GM20000 (cell line): ENCODE data around the gene HIPK3.

Experiments
- DNase-seq: peaks from one replicate; pipeline ENCODE4 v3.0.0; 2012; ENCODE audit warnings: low spot score
- TF ChIP-seq, protein P1 (sequence below): IDR thresholded peaks from 2 replicates; pipeline ENCODE4 v1.5.1; 2012; ENCODE audit warnings: mild to moderate bottlenecking, control low read depth; ENCODE audit errors: extremely low read depth, missing control alignments

HIPK3 gene

DNA sequence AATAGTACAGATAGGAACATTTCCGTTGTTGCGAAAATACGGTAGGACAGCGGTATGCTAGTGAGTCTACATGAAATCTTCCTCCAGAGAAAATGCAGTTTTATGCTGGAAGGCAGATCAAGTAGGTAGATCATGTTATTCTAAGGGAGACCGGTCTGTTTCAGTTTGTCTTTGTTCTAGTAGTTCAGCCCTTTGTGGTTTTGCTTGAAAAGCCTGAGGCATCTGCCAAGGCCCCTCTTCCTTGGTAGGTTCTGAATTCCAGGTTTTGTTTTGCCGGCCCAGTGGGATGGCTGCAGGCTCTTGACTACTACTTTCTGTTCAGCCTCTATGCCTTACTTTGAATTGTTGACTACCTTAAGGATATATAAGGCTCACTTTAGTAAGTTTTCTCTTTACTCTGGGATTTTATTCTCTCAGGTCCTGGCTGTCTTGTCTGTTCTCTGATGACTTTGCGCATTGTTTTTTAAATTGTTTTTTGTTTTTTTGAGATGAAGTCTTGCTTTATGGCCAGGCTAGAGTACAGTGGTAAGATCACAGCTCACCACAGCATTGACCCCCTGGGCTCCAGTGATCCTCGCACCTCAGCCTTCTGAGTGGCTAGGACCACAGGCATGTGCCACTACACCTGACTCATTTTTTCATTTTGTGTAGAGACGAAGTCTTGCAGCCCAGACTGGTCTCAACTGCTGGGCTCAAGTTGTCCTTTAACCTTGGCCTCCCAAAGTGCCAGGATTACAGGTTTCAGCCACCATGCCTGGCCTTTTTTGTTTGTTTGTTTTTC is 53.7 kb downstream of the HIPK3 start:
- TF ChIP-seq, protein P1, sequence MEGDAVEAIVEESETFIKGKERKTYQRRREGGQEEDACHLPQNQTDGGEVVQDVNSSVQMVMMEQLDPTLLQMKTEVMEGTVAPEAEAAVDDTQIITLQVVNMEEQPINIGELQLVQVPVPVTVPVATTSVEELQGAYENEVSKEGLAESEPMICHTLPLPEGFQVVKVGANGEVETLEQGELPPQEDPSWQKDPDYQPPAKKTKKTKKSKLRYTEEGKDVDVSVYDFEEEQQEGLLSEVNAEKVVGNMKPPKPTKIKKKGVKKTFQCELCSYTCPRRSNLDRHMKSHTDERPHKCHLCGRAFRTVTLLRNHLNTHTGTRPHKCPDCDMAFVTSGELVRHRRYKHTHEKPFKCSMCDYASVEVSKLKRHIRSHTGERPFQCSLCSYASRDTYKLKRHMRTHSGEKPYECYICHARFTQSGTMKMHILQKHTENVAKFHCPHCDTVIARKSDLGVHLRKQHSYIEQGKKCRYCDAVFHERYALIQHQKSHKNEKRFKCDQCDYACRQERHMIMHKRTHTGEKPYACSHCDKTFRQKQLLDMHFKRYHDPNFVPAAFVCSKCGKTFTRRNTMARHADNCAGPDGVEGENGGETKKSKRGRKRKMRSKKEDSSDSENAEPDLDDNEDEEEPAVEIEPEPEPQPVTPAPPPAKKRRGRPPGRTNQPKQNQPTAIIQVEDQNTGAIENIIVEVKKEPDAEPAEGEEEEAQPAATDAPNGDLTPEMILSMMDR: no peak
- DNase-seq: no peak

DNA sequence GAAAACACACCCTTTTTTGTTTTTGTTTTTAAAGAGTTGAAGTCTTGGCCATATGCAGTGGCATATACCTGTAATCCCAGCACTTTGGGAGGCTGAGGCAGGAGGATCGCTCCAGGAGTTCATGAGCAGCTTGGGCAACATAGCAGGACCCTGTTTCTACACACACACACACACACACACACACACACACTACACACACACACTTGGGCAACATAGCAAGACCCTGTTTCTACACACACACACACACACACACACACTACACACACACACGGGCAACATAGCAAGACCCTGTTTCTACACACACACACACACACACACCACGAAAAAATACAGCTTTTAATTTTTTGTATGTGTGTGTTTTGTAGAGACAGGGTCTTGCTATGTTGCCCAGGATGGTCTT is 54.5 kb downstream of the HIPK3 start:
- TF ChIP-seq, protein P1: no peak
- DNase-seq: no peak

DNA sequence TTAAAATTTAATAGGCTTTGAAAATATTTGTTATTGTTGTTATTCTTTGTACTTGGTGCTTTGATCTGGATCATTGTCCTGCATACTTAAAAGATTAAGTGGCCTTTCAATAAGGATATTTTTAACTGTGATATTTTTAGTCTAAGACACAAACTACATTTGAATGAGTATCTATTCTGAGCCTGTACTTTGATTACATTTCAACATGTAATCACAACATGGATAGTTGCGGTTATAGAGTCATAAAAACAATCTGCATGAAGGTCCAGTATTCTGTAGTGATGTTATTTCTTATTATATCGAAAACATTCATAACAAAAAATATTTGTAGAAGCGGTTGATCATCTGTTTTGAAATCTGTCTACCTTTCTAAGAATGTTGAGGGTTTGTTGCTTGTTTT is 58.6 kb downstream of the HIPK3 start:
- no peak for DNase-seq
- TF ChIP-seq, protein P1: no peak

DNA sequence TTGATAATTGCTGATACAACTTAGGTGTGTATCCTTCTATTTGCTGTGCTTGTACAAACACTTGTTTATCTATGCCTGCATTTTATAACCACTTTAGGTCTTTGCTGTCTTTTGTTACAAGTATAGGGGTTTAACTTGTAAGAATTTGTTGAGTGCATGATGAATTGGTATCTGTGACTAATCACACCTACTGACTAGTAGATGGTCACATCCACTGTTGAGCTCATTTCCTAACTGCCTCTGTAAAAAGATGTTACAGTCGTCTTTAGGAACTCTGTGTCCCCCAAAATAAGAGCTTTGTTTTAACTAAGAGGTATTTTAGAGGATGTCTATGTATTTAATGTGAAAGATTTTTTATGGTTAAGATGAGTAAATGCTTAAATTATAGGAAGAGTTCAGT is 60.5 kb downstream of the HIPK3 start:
- DNase-seq: no peak
- TF ChIP-seq, protein P1: no peak

DNA sequence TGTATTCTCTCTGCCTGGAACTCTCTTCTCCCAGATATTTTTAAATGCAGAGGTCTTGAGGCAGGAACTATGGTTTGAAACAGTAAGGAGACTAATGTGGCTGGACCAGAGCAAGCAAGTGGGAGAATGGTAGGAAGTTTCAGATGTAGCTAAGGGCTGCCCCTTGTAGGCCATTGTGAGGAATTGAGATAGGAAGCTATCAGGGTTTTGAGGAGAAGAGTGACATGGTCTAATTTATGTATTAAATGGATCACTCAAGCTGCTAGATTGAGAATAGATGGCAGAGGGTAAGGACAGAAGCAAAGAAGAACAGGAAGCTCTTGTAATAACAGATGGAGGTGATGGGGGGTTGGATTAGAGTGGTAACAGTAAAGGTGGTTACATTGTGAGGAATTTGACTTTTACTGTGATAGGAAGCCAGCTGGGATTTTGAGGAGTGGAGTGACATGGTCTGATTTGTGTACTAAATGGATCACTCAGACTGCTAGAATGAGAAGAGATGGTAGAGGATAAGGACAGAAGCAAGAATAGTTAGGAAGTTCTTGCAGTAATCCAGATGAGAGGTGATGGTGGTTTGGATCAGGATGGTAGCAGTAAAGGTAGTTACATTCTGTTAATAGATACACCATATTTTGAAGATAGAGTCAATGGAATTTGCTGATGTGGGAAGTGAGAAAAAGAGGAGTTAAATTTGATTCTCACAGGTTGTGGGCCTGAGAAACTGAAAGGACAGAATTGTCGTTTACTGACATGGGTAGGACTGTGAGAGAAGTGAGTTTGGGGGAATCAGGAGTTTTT is 63.0 kb downstream of the HIPK3 start:
- no peak for DNase-seq
- TF ChIP-seq, protein P1: no peak

DNA sequence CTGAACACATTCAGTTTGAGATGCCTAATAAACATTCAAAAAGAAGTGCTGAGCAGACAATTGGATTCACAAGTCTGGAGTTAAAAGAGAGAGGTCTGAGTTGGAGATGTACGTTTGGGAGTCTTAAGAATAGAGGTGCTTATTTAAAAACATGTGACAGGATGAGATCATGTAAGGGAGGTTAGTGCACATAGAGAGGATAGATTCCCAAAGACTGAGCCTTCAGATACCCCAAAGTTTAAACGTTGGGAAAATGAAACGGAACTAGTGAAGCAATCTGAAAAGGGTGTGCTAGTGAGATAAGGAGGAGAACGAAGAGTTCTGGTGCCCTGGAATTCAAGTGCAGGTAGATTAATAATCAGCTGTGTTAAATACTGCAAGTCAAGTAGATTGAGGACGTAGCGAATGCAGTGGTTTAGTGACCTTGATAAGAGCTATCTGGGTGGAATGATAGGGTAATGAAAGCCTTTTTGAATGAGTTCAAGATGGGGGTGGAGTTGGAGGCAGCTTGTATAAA is 63.7 kb downstream of the HIPK3 start:
- TF ChIP-seq, protein P1: no peak
- DNase-seq: no peak

DNA sequence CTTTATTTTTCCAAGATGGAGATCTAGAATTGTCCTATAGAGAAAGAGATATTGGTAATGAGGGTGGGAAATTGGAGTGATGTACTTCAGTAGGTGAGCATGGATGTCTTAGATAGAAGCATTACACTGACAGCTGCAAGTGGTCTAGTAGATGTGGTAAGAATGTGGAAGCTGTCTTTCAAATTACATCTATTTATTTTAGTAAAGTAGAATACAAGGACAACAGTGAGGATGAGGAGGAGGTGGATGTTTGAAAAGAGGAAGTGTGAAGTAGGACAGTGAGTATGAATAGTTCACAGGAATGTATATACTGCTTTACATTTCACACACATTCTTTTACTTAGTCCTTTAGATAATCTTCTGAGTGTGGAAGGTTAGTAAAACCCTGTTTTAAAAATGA is 64.2 kb downstream of the HIPK3 start:
- TF ChIP-seq, protein P1: no peak
- DNase-seq: no peak
